GM19025 (cell line): ENCODE data around the gene S100A4.
"Not testable (repeated sequence)": the region's sequence is repeated elsewhere in the genome, so short reads cannot be mapped to it uniquely, and the experiment has no call there.

Experiments
- ATAC-seq: cut with Tn5 transposase; IDR thresholded peaks from one replicate; pipeline ENCODE4 v1.9.1; 2021; ENCODE audit warnings: mild to moderate bottlenecking, low read depth, moderate library complexity; ENCODE audit not compliant: unreplicated experiment

Gene S100A4

DNA sequence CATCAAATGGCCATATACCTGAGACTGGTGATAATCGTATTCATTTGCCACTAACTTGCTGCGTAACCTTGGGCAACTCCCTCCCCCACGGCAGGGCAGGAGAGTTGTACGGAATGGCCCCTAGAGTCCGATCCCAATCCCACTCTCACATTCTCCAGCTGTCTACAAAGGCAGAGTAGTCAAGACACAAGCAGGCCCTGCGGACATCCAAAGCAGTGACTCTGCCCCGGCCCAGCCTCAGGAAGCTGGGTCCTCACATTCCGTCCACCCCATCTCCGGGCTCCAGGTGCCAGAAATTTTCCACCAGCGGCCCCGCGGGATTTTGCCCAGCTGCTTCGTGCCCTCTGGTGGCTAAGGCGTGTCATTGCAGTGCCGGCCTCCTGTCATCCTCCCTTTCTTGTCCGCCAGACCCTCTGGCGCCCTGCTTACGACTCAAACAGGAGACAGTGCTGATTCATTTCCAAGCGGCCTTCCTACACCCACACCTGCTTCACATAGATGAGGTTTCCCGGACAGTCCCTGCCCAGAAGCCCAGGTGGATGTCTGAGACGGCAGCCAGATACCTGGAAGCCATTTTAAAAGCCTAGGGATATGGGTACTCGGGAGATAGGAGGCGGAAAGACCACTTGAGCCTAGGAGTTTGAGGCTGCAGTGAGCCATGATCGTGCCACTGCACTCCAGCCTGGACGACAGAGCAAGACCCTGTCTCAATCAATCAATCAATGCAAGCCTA lies 22.9 kb upstream of the S100A4 start:
- ATAC-seq: no peak

GRCh38 chr1:153567621-153568366 lies 22.2 kb upstream of the S100A4 start:
- ATAC-seq: no peak

DNA sequence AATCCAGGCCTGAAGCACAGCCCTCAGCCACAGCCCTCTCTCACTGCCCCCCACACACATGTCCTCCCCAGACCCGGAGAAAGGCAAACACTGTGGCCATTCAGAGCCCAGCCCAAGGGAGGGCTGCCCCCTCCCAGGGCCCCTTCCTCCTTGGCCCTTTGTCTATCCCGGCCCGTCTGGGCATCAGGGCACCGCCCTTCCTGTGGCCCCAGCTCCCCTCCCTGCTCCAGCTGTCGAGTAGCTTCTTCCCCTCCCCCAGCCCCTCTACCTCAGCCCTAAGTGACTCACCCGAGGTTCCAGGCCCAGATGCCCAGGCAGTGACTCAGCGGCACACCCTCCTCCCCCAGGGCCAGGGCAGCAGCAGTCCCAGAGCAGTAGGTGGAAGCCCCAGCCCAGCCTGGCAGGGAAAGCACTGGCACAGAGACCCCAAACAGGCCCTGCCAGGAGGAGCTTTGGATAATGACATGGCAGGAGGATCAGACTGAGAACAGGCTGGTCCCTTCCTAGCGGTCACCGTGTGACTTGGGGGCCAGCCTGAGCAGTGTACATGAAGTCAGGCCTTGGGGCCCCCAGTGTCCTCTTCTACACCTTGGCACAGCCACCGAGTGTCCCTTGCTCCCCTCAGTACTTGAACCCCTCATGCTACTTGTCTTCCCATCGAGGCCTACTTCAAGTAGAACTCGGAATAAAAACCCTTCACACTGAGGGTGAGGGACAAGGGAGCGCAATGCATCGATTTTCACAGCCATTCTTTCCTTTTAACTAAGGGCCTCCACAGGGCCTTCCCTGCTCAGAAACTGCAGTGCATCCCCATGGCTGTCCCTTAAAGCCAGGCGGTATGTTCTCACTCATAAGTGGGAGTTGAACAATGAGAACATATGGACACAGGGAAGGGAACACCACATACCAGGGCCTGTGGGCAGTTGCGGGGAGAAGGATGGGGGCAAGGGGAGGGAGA lies 21.1 kb upstream of the S100A4 start:
- ATAC-seq: peak; percentile 40

GRCh38 chr1:153565529-153566374 lies 20.1 kb upstream of the S100A4 start, which contains the start of gene S100A2:
TSS of gene S100A2 (minus strand) at chr1:153565844. CDS start at chr1:153563877, 1,967 bp downstream.
- no peak for ATAC-seq

DNA sequence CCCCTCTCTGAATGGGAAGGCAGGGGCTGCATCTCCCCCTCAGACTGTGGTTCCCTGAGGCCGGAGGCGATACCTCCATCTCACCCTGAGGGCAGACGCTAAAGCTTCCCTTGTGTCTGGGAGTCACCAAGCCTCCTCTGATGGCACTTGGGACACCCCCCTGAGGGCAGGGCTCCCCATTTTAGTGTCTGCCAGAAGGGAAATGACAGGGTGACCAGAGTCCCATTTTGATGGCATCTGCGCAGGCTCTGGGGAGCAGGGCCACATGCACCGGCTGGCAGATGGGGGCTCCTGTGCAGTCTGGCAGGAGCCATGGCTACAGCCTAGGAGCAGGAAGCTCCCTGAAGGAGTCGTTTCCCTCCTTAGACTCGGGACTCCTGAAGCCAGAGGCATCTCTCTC lies 18.4 kb upstream of the S100A4 start:
- no peak for ATAC-seq

- no peak for ATAC-seq
These were observed 17.9 kb upstream of the S100A4 start for GRCh38 chr1:153563483-153563901.

DNA sequence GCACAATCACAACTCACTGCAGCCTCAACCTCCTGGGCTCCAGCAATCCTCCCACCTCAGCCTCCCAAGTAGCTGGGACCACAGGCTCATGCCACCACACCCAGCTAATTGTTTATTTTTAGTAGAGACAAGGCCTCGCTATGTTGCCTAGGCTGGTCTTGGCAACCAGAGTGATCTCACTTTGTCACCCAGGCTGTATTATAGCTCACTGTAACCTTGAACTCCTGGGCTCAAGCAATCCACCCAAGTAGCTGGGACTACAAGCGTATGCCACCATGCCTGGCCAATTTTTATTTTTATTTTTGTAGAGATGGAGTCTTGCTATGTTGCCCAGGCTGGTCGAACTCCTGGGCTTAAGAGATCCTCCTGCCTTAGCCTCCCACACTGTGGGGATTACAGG lies 16.4 kb upstream of the S100A4 start:
- ATAC-seq: not testable (repeated sequence)

GRCh38 chr1:153561466-153561985 lies 15.9 kb upstream of the S100A4 start:
- ATAC-seq: no peak

DNA sequence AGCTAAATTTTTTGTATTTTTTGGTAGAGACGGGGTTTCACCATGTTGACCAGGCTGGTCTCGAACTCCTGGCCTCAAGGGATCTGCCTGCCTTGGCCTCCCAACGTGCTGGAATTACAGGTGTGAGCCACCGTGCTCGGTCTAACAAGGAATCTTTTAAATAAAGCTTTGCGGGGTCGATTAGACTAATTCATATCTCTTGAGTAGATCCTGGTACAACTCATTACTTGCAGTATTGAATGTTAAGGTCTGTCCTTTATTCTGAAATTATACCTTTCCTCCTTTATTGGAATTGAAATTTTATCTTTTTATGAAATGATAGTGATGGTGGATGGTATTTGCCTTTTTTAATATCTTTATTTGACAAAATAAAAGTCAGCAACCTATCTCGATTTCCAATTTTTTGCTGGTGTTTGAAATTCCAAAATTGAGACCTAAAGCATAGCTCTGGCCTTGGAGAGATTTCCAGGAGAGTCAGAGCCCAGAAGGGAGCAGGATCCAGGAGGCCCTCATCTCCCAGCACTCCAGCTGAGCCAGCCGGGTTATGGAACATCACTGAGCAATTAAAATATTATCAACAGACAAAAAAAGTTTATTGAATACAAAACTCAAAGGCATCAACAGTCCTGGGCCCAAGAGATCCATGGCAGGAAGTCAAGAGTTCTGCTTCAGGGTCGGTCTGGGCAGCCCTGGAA lies 15.3 kb upstream of the S100A4 start:
- ATAC-seq: no peak

- no peak for ATAC-seq
These were observed 14.6 kb upstream of the S100A4 start for GRCh38 chr1:153560241-153560640.

- no peak for ATAC-seq
These were observed 12.3 kb upstream of the S100A4 start for GRCh38 chr1:153557877-153558276.

- ATAC-seq: no peak
These were observed 10.7 kb upstream of the S100A4 start for GRCh38 chr1:153556348-153556747.

DNA sequence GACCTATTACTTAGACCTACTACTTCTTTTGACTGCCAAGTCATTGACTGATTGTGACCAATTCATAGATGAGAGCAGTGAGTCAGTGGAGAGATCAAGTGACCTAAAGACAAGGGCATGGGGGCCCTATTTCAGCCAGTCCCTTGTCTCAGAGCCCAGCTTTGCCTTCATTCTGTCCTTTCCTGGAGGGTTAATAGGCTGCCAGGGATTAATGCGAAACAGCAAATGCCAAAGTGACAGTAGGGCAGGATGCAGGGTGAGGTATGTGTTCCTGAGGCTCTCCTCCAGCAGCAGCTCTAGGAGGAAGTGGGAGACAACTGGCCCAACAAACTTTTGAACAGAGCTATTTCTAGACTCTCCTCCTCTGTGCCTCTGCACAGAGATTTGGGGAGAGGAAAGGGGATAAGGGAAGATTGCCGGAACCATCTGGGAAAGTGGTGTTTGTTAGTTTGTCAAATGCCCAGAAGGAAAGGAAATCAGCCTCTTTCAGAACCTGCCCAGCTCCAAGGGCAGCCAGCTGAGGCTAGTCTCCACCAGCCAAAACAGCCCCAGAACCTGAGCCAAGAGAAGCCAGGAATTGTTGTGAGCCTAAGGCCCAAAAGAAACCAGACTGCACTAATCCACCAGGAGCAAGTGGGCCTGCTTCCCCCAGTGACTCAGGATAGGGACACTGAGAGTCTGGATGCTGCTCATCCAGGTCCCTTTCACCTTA lies 8.4 kb upstream of the S100A4 start:
- ATAC-seq: no peak

DNA sequence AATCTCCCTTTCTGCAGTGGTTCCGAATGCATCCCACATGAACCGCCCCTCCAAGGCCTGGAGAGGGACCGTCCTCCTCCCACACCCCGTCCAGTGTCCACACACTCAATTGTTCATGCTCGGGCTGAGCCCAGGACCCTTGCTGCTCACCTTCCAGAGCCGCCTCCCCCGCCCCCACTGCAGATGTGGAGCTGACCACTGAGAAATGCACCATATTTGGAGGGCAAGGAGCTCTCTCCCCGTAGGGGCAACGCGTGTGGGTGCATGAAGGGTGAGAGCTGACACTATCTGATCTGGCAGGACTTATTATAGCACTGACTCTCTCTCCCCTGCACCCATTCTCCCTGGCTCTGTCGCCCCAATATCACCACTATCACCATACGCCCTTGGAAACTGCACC lies 7.5 kb upstream of the S100A4 start:
- no peak for ATAC-seq

DNA sequence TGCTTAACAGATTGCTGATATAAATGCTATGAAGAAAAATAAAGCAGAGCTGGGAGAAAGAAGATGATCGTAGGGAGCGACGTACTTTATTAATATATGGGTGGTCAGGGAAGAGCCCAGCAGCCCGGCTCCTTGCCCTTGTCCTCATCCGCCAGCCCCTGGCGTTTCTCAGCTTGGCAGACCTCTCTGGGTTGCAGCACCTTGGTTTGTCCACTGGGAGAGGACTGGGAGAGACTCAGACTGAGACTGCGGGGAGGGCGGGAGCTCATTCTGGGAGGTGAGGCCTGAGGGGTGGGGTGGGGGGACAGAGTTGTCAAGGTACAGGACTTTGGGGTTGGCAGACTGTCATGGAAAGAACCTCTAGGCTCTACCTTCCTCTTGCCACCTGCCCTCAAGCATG lies 6.7 kb upstream of the S100A4 start:
- ATAC-seq: no peak

- no peak for ATAC-seq
These were observed 5.4 kb upstream of the S100A4 start for GRCh38 chr1:153550827-153551500.

DNA sequence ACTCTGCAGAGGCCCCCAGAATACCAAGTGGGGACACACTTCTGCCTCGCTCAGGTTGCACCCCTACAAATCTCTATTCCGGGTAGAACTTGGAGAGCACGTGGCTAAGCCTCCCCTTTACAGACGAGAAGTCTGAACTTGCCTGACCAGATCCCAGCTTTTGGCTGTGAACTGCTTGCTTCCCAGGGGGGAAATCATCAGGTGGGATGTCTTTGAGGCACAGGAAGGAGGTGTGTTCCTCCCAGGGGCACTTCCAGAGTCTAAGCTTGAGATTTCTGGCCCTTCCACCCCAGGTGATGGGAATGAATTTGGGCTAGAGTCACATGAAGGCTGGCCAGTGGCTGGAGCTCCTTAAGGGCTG lies 4.8 kb upstream of the S100A4 start:
- no peak for ATAC-seq
